Chondrocyte (in vitro differentiated cells): ENCODE results near the gene DGLUCY. TPM values are rescaled to one million over a fixed set of nuclear protein-coding genes. Genes with fewer than 3 reads are reported as not detected.
A peak's percentile ranks its signal among the peaks of the same experiment; 100 is the strongest.

Source experiments
- DNase-seq: peaks from one replicate; pipeline ENCODE4 v3.0.0; 2021; ENCODE audit warnings: mixed read lengths, low spot score
- H3K27ac Mint-ChIP-seq: one replicate; pipeline ENCODE4 v1.8.0; 2021; ENCODE audit warnings: mild to moderate bottlenecking, moderate library complexity, mixed read lengths; ENCODE audit not compliant: unreplicated experiment
- H3K27me3 Mint-ChIP-seq: 2 replicates; pipeline ENCODE4 v1.8.0; 2021; ENCODE audit warnings: low read depth, mixed read lengths
- H3K36me3 Mint-ChIP-seq: 2 replicates; pipeline ENCODE4 v1.8.0; 2021; ENCODE audit warnings: low read depth, mixed read lengths
- H3K4me1 Mint-ChIP-seq: 2 replicates; pipeline ENCODE4 v1.8.0; 2021; ENCODE audit warnings: low read depth, mild to moderate bottlenecking, mixed read lengths
- H3K4me3 Mint-ChIP-seq: one replicate; pipeline ENCODE4 v1.8.0; 2021; ENCODE audit warnings: mild to moderate bottlenecking, moderate library complexity, mixed read lengths; ENCODE audit not compliant: unreplicated experiment
- H3K9me3 Mint-ChIP-seq: 2 replicates; pipeline ENCODE4 v1.8.0; 2021; ENCODE audit warnings: low read depth, mixed read lengths
- CTCF ChIP-seq: fragments of 200-600 bp; sonication (generic); IDR thresholded peaks from 2 replicates; pipeline ENCODE4 v1.5.0; 2021; ENCODE audit warnings: antibody characterized with exemption, mild to moderate bottlenecking, moderate library complexity
- total RNA-seq: library from RNA; stranded (reverse); gene quantifications from 3 replicates; pipeline ENCODE4 v1.2.1, GENCODE V29; 2021

Gene DGLUCY
- total RNA-seq, 1 donor from 2014 or later = 9.3 TPM

- DNase-seq = no peak
- Mint-ChIP-seq H3K36me3 (no peaks in the 10 kb centered on the region), H3K27me3 (peaks cover 2% of the 10 kb centered on the region), H3K4me3 (no peak overlapping the region), H3K27ac (no peak overlapping the region), H3K9me3 (no peaks in the 10 kb centered on the region), H3K4me1 (peaks cover 23% of the 10 kb centered on the region)
- no peak for TF ChIP-seq CTCF
These were observed 4.8 kb upstream of the DGLUCY start for GRCh38 chr14:91108941-91109611.

- peaks cover 45% of the 10 kb centered on the region for H3K4me1 Mint-ChIP-seq
- no peaks in the 10 kb centered on the region for H3K9me3 Mint-ChIP-seq
- H3K27ac Mint-ChIP-seq = no peak overlapping the region
- DNase-seq = no peak
- no peak overlapping the region for H3K4me3 Mint-ChIP-seq
- H3K27me3 Mint-ChIP-seq = no peaks in the 10 kb centered on the region
- no peak for TF ChIP-seq CTCF
- H3K36me3 Mint-ChIP-seq = no peaks in the 10 kb centered on the region
These were observed 2.4 kb upstream of the DGLUCY start for GRCh38 chr14:91111443-91111842.

GRCh38 chr14:91112194-91112593, 1.7 kb upstream of the DGLUCY start:
- Mint-ChIP-seq H3K4me1 (peaks cover 46% of the 10 kb centered on the region), H3K27ac (no peak overlapping the region)

GRCh38 chr14:91114079-91115065, 499 bp downstream of the DGLUCY start:
- Mint-ChIP-seq H3K36me3 (peaks cover 5% of the 10 kb centered on the region), H3K27me3 (no peaks in the 10 kb centered on the region), H3K4me3 (peak overlapping the region; percentile 82), H3K4me1 (peaks cover 37% of the 10 kb centered on the region), H3K9me3 (peaks cover 6% of the 10 kb centered on the region), H3K27ac (peak overlapping the region; percentile 75)
- no peak for TF ChIP-seq CTCF
- DNase-seq = no peak

More at GRCh38 chr14:91112194-91112593, 1.7 kb upstream of the DGLUCY start:
- DNase-seq = no peak
- TF ChIP-seq CTCF = no peak
- Mint-ChIP-seq H3K27me3 (no peaks in the 10 kb centered on the region), H3K36me3 (no peaks in the 10 kb centered on the region), H3K9me3 (no peaks in the 10 kb centered on the region), H3K4me3 (no peak overlapping the region)

- peaks cover 8% of the 10 kb centered on the region for H3K9me3 Mint-ChIP-seq
- peaks cover 32% of the 10 kb centered on the region for H3K4me1 Mint-ChIP-seq
- H3K27ac Mint-ChIP-seq = no peak overlapping the region
- no peak overlapping the region for H3K4me3 Mint-ChIP-seq
- TF ChIP-seq CTCF = no peak
- no peaks in the 10 kb centered on the region for H3K27me3 Mint-ChIP-seq
- peaks cover 10% of the 10 kb centered on the region for H3K36me3 Mint-ChIP-seq
- no peak for DNase-seq
These were observed 2.3 kb downstream of the DGLUCY start for GRCh38 chr14:91115986-91116770.
